K562 (cell line): Measurements from ENCODE around the gene ZNF607. TPM values are rescaled to one million over a fixed set of nuclear protein-coding genes. Genes with fewer than 3 reads are reported as not detected.
A peak's percentile ranks its signal among the peaks of the same experiment; 100 is the strongest.

ENCODE experiments used
- ATF7 ChIP-seq: fragments of 450-650 bp; IDR thresholded peaks from 2 replicates; pipeline ENCODE4 v1.7.1; 2014; ENCODE audit warnings: mild to moderate bottlenecking, moderate library complexity
- CREB1 ChIP-seq, 2 experiments: sonication (generic) in 1 of 2; formaldehyde crosslinking in 1 of 2; IDR thresholded peaks; 2 replicates each; pipeline versions ENCODE4 v1.6.1 to v1.8.0; 2012 to 2022; ENCODE audit warnings: inconsistent platforms in 1 of 2, mild to moderate bottlenecking in 1 of 2, missing genetic modification reagents in 1 of 2, moderate library complexity in 1 of 2
- CSDE1 ChIP-seq, 2 experiments: fragments of 450-650 bp; IDR thresholded peaks; 2 replicates each; pipeline ENCODE4 v1.6.1; 2016; ENCODE audit warnings: mild to moderate bottlenecking in 1 of 2
- GATA2 ChIP-seq: sonication (generic); formaldehyde crosslinking; IDR thresholded peaks from 2 replicates; pipeline ENCODE4 v1.4.0; 2020; ENCODE audit warnings: mild to moderate bottlenecking, missing genetic modification reagents
- JUND ChIP-seq, 2 experiments: IDR thresholded peaks; 2 replicates in 1 of 2; 3 replicates in 1 of 2; pipeline ENCODE4 v1.6.1; 2011; ENCODE audit warnings: borderline replicate concordance in 2 of 2, low read depth in 2 of 2, low read length in 2 of 2, improper control_type of control experiment in 1 of 2, missing biosample characterization in 1 of 2, missing genetic modification characterization in 1 of 2, missing genetic modification reagents in 1 of 2
- L3MBTL2 ChIP-seq: fragments of 450-650 bp; IDR thresholded peaks from 2 replicates; pipeline ENCODE4 v1.6.1; 2016; ENCODE audit warnings: mild to moderate bottlenecking, moderate library complexity
- MYC ChIP-seq, 2 experiments: fragments of 250-450 bp in 1 of 2; sonication (Bioruptor Pico) in 1 of 2; IDR thresholded peaks; 2 replicates each; pipeline versions ENCODE4 v1.5.1 to v1.6.1; 2012 to 2021; ENCODE audit warnings: low read depth in 2 of 2, borderline replicate concordance in 1 of 2, improper control_type of control experiment in 1 of 2, low read length in 1 of 2, mild to moderate bottlenecking in 1 of 2, moderate library complexity in 1 of 2
- NR2C2 ChIP-seq, 2 experiments: fragments of 200-800 bp in 1 of 2; sonication (Bioruptor generic) in 1 of 2; sonication (generic) in 1 of 2; formaldehyde crosslinking in 1 of 2; IDR thresholded peaks; 2 replicates each; pipeline versions ENCODE4 v1.6.1 to v1.8.0; 2016 to 2022; ENCODE audit warnings: mild to moderate bottlenecking in 1 of 2, missing compliant biosample characterization in 1 of 2, missing genetic modification characterization in 1 of 2, missing genetic modification reagents in 1 of 2
- PHF8 ChIP-seq: fragments of 200-600 bp; sonication (generic); IDR thresholded peaks from 2 replicates; pipeline ENCODE4 v1.6.1; 2012; ENCODE audit warnings: mixed run types, mild to moderate bottlenecking, inconsistent platforms, low read length, moderate library complexity, borderline replicate concordance
- POLR3G ChIP-seq: IDR thresholded peaks from 2 replicates; pipeline ENCODE4 v1.6.1; 2011; ENCODE audit not compliant: insufficient read length, insufficient replicate concordance; ENCODE audit errors: extremely low read depth
- RNF2 ChIP-seq: sonication (generic); IDR thresholded peaks from 2 replicates; pipeline ENCODE4 v1.6.1; 2016
- RUNX1 ChIP-seq: sonication (generic); IDR thresholded peaks from 2 replicates; pipeline ENCODE4 v1.6.1; 2016; ENCODE audit warnings: antibody characterized with exemption, low read depth
- TAF9B ChIP-seq: fragments of 450-650 bp; IDR thresholded peaks from 2 replicates; pipeline ENCODE4 v1.6.1; 2018; ENCODE audit warnings: mild to moderate bottlenecking; ENCODE audit not compliant: partially characterized antibody
- ZNF232 ChIP-seq: sonication (generic); formaldehyde crosslinking; IDR thresholded peaks from 2 replicates; pipeline ENCODE4 v1.8.0; 2022; ENCODE audit warnings: mild to moderate bottlenecking, missing genetic modification reagents
- ZNF668 ChIP-seq: fragments of 250-450 bp; sonication (Bioruptor Pico); IDR thresholded peaks from 2 replicates; pipeline ENCODE4 v1.8.0; 2022; ENCODE audit warnings: mild to moderate bottlenecking, inconsistent platforms
- polyA plus RNA-seq, 8 experiments: library from polyadenylated mRNA; depleted of rRNA in 4 of 8; stranded (reverse) in 5 of 8; unstranded in 3 of 8; fragments of >200 nt; fragmentation: Nextera tagmentation in 2 of 8; fragmentation: Illumina TruSeq in 1 of 8; extraction: Ambion mirVana in 2 of 8; extraction: Trizol in 1 of 8; gene quantifications; 2 replicates each; pipeline versions ENCODE4 v1.2.1 to v1.2.3, GENCODE V29; 2011 to 2014; ENCODE audit warnings: inconsistent platforms in 1 of 8, missing spikeins in 1 of 8
- total RNA-seq, 7 experiments: library from RNA; depleted of rRNA in 6 of 7; stranded (reverse); fragments of >200 nt in 6 of 7; fragmentation: Illumina TruSeq in 2 of 7; extraction: Trizol in 2 of 7; gene quantifications; 2 replicates each; pipeline versions ENCODE4 v1.2.1 to v1.2.3, GENCODE V29; 2011 to 2021; ENCODE audit warnings: low replicate concordance in 1 of 7
- TF ChIP-seq, protein P1 (sequence below), 2 experiments: IDR thresholded peaks; 2 replicates each; pipeline ENCODE4 v1.6.1; 2011; ENCODE audit warnings: borderline replicate concordance in 1 of 2, control low read depth in 1 of 2, low read depth in 1 of 2, low read length in 1 of 2, mild to moderate bottlenecking in 1 of 2, mixed read lengths in 1 of 2, moderate library complexity in 1 of 2; ENCODE audit not compliant: insufficient read depth in 1 of 2, insufficient read length in 1 of 2, poor library complexity in 1 of 2, severe bottlenecking in 1 of 2; ENCODE audit errors: extremely low read depth in 1 of 2
- TF ChIP-seq, protein P2 (sequence below): IDR thresholded peaks from 2 replicates; pipeline ENCODE4 v1.6.1; 2014; ENCODE audit warnings: antibody characterized with exemption
- TF ChIP-seq, protein P3 (sequence below): fragments of 450-650 bp; IDR thresholded peaks from 2 replicates; pipeline ENCODE4 v1.6.1; 2018; ENCODE audit warnings: mild to moderate bottlenecking, low read depth; ENCODE audit not compliant: partially characterized antibody
- TF ChIP-seq, protein P4 (sequence below): fragments of 450-650 bp; formaldehyde crosslinking; IDR thresholded peaks from 2 replicates; pipeline ENCODE4 v1.4.0; 2020; ENCODE audit warnings: mild to moderate bottlenecking, moderate library complexity

The ZNF607 gene
- total and polyA plus RNA-seq, 9 of the 15 experiments (the other 6 are each of a cell fraction or from before 2014, with no cell fraction given), result 0.65 to 5.1 (median 3.6) TPM

DNA sequence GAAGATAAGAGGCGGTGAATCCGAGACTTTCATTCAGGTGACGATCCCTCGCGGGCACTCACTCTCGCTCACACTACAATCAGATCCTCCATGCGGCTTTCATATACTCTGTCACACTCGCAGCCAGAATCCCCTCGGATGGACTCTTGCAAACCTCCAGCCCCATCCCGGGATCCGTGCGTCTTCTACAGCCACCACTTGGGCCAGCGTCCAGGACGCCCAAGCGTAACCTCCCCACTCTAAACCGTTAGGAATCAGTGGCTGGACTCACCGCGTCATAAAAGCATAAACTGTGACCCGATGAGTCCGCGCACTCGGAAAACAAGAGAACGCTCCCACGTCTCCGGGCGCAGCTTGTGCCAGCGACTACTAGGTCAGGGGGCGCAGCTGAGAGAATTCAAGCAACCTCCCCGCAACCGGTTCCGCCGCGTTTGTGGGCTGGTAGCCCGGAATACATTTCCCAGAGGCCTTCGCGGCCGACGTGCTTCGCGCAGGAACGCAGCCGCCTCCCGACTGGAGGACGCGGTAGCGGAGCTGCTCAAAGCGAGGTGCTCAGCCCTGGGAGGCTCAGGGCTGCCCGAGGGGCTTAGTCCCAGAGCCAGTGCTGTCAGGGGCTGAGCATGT lies 27.6 kb downstream of the ZNF607 start (continued):
- TF ChIP-seq, protein P1, sequence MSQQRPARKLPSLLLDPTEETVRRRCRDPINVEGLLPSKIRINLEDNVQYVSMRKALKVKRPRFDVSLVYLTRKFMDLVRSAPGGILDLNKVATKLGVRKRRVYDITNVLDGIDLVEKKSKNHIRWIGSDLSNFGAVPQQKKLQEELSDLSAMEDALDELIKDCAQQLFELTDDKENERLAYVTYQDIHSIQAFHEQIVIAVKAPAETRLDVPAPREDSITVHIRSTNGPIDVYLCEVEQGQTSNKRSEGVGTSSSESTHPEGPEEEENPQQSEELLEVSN (IDR thresholded peaks at IDR 0.05; ENCODE audit: borderline replicate concordance in 1 of 2, extremely low read depth in 1 of 2, insufficient read depth in 1 of 2, insufficient read length in 1 of 2, low read depth in 1 of 2, low read length in 1 of 2, poor library complexity in 1 of 2, severe bottlenecking in 1 of 2), result peak; percentile 55 to 65
- TF ChIP-seq, protein P2, sequence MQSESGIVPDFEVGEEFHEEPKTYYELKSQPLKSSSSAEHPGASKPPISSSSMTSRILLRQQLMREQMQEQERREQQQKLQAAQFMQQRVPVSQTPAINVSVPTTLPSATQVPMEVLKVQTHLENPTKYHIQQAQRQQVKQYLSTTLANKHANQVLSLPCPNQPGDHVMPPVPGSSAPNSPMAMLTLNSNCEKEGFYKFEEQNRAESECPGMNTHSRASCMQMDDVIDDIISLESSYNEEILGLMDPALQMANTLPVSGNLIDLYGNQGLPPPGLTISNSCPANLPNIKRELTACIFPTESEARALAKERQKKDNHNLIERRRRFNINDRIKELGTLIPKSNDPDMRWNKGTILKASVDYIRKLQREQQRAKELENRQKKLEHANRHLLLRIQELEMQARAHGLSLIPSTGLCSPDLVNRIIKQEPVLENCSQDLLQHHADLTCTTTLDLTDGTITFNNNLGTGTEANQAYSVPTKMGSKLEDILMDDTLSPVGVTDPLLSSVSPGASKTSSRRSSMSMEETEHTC, result no peak
- peak; percentile 12; the same call in 1 of the 2 replicates for TF ChIP-seq PHF8
- TF ChIP-seq RUNX1, result no peak
- no peak for TF ChIP-seq MYC (IDR thresholded peaks at IDR 0.05; ENCODE audit: low read depth, low read length)
- TF ChIP-seq MYC (CRISPR knock-in tag; IDR thresholded peaks at IDR 0.05; ENCODE audit: borderline replicate concordance, low read depth), result no peak
- TF ChIP-seq, protein P3, sequence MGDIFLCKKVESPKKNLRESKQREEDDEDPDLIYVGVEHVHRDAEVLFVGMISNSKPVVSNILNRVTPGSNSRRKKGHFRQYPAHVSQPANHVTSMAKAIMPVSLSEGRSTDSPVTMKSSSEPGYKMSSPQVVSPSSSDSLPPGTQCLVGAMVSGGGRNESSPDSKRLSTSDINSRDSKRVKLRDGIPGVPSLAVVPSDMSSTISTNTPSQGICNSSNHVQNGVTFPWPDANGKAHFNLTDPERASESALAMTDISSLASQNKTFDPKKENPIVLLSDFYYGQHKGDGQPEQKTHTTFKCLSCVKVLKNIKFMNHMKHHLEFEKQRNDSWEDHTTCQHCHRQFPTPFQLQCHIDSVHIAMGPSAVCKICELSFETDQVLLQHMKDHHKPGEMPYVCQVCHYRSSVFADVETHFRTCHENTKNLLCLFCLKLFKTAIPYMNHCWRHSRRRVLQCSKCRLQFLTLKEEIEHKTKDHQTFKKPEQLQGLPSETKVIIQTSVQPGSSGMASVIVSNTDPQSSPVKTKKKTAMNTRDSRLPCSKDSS, result no peak
- no peak for TF ChIP-seq ZNF668 (CRISPR knock-in tag)
- TF ChIP-seq CSDE1 (IDR thresholded peaks at IDR 0.05), result no peak
- peak; percentile 74 for TF ChIP-seq L3MBTL2
- no peak for TF ChIP-seq NR2C2 (CRISPR knock-in tag; IDR thresholded peaks at IDR 0.05)
- peak; percentile 57 for TF ChIP-seq NR2C2 (tag; IDR thresholded peaks at IDR 0.05)
- TF ChIP-seq TAF9B, result peak; percentile 28
- no peak for TF ChIP-seq ZNF232
- TF ChIP-seq, protein P4, sequence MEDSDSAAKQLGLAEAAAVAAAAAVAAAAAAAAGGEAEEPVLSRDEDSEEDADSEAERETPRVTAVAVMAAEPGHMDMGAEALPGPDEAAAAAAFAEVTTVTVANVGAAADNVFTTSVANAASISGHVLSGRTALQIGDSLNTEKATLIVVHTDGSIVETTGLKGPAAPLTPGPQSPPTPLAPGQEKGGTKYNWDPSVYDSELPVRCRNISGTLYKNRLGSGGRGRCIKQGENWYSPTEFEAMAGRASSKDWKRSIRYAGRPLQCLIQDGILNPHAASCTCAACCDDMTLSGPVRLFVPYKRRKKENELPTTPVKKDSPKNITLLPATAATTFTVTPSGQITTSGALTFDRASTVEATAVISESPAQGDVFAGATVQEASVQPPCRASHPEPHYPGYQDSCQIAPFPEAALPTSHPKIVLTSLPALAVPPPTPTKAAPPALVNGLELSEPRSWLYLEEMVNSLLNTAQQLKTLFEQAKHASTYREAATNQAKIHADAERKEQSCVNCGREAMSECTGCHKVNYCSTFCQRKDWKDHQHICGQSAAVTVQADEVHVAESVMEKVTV (CRISPR knock-in tag), result no peak
- 0 out of 2 replicates have a peak, but pooled peaks have one; percentile 35 for TF ChIP-seq ATF7
- no peak for TF ChIP-seq POLR3G
- no peak for TF ChIP-seq JUND (IDR thresholded peaks at IDR 0.05; ENCODE audit: borderline replicate concordance, low read depth, low read length)
- TF ChIP-seq JUND (tag; IDR thresholded peaks at IDR 0.05; ENCODE audit: borderline replicate concordance, low read depth, low read length), result peak; percentile 52; the same call in 1 of the 3 replicates
- TF ChIP-seq GATA2 (CRISPR knock-in tag), result no peak
- 0 out of 2 replicates have a peak, but pooled peaks have one; percentile 53 for TF ChIP-seq RNF2
- TF ChIP-seq CREB1 (IDR thresholded peaks at IDR 0.05), result peak; percentile 47
- no peak for TF ChIP-seq CREB1 (CRISPR knock-in tag; IDR thresholded peaks at IDR 0.05)
